ENCODE results near the gene GPC5. TPM values are rescaled to one million over a fixed set of nuclear protein-coding genes. Genes with fewer than 3 reads are reported as not detected.
A peak's percentile ranks its signal among the peaks of the same experiment; 100 is the strongest.

GPC5 gene
- total and polyA plus RNA-seq, 9 of the 15 experiments (the other 6 are each of a cell fraction or from before 2014, with no cell fraction given), result 0.18 to 0.27 TPM; not detected in 7

DNA sequence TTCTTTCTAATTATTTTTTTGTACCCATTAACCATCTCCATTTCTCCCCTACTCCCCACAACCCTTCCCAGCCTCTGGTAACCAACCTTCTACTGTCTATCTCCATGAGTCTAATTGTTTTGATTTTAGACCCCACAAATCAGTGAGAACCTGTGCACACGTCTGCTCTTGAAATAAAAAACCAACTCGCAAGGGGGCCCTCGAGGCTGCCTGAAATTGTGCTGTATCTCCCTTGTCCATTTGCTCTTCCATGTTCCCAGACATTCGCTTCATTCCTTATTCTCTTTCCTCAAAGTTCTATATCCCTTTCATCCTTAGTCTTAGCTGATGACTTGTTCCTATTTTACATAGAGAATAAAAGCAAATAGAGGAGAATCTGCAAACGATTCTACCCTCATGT lies 95.0 kb downstream of the GPC5 start (continued):
- TF ChIP-seq, protein P1, sequence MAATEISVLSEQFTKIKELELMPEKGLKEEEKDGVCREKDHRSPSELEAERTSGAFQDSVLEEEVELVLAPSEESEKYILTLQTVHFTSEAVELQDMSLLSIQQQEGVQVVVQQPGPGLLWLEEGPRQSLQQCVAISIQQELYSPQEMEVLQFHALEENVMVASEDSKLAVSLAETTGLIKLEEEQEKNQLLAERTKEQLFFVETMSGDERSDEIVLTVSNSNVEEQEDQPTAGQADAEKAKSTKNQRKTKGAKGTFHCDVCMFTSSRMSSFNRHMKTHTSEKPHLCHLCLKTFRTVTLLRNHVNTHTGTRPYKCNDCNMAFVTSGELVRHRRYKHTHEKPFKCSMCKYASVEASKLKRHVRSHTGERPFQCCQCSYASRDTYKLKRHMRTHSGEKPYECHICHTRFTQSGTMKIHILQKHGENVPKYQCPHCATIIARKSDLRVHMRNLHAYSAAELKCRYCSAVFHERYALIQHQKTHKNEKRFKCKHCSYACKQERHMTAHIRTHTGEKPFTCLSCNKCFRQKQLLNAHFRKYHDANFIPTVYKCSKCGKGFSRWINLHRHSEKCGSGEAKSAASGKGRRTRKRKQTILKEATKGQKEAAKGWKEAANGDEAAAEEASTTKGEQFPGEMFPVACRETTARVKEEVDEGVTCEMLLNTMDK (IDR thresholded peaks at IDR 0.05; ENCODE audit: borderline replicate concordance, insufficient read depth, low read depth, low read length, poor library complexity, severe bottlenecking), result no peak
- TF ChIP-seq ZNF507 (tag; conservative IDR thresholded peaks at IDR 0.05), result 0 out of 2 replicates have a peak, but pooled peaks have one; percentile 26
- no peak for TF ChIP-seq ZEB2 (IDR thresholded peaks at IDR 0.05)
- TF ChIP-seq CREBBP (IDR thresholded peaks at IDR 0.05; ENCODE audit: low read depth, low read length), result no peak
- TF ChIP-seq POLR3G (IDR thresholded peaks at IDR 0.05; ENCODE audit: extremely low read depth, insufficient read length, insufficient replicate concordance), result no peak
- TF ChIP-seq KLF16 (IDR thresholded peaks at IDR 0.05), result no peak
- TF ChIP-seq STAG1 (CRISPR knock-in tag; IDR thresholded peaks at IDR 0.05; ENCODE audit: borderline replicate concordance), result 0 out of 2 replicates have a peak, but pooled peaks have one; percentile 32
- TF ChIP-seq ESRRB (CRISPR knock-in tag; IDR thresholded peaks at IDR 0.05; ENCODE audit: borderline replicate concordance), result no peak
- TF ChIP-seq BCOR (IDR thresholded peaks at IDR 0.05), result no peak
- TF ChIP-seq EWSR1 (IDR thresholded peaks at IDR 0.05; ENCODE audit: borderline replicate concordance, low read depth, partially characterized antibody), result no peak
- TF ChIP-seq, protein P2, sequence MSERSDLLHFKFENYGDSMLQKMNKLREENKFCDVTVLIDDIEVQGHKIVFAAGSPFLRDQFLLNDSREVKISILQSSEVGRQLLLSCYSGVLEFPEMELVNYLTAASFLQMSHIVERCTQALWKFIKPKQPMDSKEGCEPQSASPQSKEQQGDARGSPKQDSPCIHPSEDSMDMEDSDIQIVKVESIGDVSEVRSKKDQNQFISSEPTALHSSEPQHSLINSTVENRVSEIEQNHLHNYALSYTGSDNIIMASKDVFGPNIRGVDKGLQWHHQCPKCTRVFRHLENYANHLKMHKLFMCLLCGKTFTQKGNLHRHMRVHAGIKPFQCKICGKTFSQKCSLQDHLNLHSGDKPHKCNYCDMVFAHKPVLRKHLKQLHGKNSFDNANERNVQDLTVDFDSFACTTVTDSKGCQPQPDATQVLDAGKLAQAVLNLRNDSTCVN (CRISPR knock-in tag; IDR thresholded peaks at IDR 0.05), result no peak
- no peak for TF ChIP-seq BDP1 (IDR thresholded peaks at IDR 0.05; ENCODE audit: insufficient read depth, insufficient read length)
- no peak for TF ChIP-seq NR1H2 (CRISPR knock-in tag; IDR thresholded peaks at IDR 0.05)
- no peak for TF ChIP-seq BRD9 (IDR thresholded peaks at IDR 0.05; ENCODE audit: low read depth, partially characterized antibody)
- TF ChIP-seq, protein P3, sequence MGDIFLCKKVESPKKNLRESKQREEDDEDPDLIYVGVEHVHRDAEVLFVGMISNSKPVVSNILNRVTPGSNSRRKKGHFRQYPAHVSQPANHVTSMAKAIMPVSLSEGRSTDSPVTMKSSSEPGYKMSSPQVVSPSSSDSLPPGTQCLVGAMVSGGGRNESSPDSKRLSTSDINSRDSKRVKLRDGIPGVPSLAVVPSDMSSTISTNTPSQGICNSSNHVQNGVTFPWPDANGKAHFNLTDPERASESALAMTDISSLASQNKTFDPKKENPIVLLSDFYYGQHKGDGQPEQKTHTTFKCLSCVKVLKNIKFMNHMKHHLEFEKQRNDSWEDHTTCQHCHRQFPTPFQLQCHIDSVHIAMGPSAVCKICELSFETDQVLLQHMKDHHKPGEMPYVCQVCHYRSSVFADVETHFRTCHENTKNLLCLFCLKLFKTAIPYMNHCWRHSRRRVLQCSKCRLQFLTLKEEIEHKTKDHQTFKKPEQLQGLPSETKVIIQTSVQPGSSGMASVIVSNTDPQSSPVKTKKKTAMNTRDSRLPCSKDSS (IDR thresholded peaks at IDR 0.05; ENCODE audit: low read depth, partially characterized antibody), result no peak
- no peak for TF ChIP-seq NEUROD1 (IDR thresholded peaks at IDR 0.05; ENCODE audit: borderline replicate concordance, low read depth, low read length, partially characterized antibody)
- TF ChIP-seq, protein P4, sequence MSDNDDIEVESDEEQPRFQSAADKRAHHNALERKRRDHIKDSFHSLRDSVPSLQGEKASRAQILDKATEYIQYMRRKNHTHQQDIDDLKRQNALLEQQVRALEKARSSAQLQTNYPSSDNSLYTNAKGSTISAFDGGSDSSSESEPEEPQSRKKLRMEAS (CRISPR knock-in tag; IDR thresholded peaks at IDR 0.05), result no peak
